GM18907 (cell line): Measurements from ENCODE around the gene DPYD.

Experiments
- ATAC-seq: cut with Tn5 transposase; IDR thresholded peaks from one replicate; pipeline ENCODE4 v1.9.1; 2021; ENCODE audit warnings: mild to moderate bottlenecking, moderate library complexity; ENCODE audit not compliant: unreplicated experiment

DPYD gene

GRCh38 chr1:97314685-97315084 is 606.1 kb downstream of the DPYD start:
- ATAC-seq, result no peak

- ATAC-seq, result no peak
Observed at GRCh38 chr1:97308131-97308530, 612.7 kb downstream of the DPYD start.

GRCh38 chr1:97307568-97307967 is 613.3 kb downstream of the DPYD start:
- no peak for ATAC-seq

GRCh38 chr1:97307151-97307550 is 613.7 kb downstream of the DPYD start:
- ATAC-seq, result no peak

- ATAC-seq, result no peak
Observed at GRCh38 chr1:97306504-97306903, 614.3 kb downstream of the DPYD start.

GRCh38 chr1:97304366-97304765 is 616.5 kb downstream of the DPYD start:
- no peak for ATAC-seq

GRCh38 chr1:97298966-97299365 is 621.9 kb downstream of the DPYD start:
- ATAC-seq, result no peak

GRCh38 chr1:97297611-97298010 is 623.2 kb downstream of the DPYD start:
- no peak for ATAC-seq

GRCh38 chr1:97281962-97282361 is 638.9 kb downstream of the DPYD start:
- ATAC-seq, result no peak

- no peak for ATAC-seq
Observed at GRCh38 chr1:97277891-97278654, 642.8 kb downstream of the DPYD start.

- ATAC-seq, result no peak
Observed at GRCh38 chr1:97271916-97272788, 648.7 kb downstream of the DPYD start.

- no peak for ATAC-seq
Observed at GRCh38 chr1:97270508-97271307, 650.1 kb downstream of the DPYD start.

- ATAC-seq, result no peak
Observed at GRCh38 chr1:97265630-97266029, 655.2 kb downstream of the DPYD start.

GRCh38 chr1:97262842-97263241 is 658.0 kb downstream of the DPYD start:
- no peak for ATAC-seq

GRCh38 chr1:97258597-97258996 is 662.2 kb downstream of the DPYD start:
- ATAC-seq, result no peak

GRCh38 chr1:97254731-97255463 is 665.9 kb downstream of the DPYD start:
- no peak for ATAC-seq

GRCh38 chr1:97252925-97253324 is 667.9 kb downstream of the DPYD start:
- ATAC-seq, result no peak

GRCh38 chr1:97252076-97252475 is 668.8 kb downstream of the DPYD start:
- no peak for ATAC-seq

GRCh38 chr1:97247196-97247595 is 673.6 kb downstream of the DPYD start:
- no peak for ATAC-seq

- ATAC-seq, result no peak
Observed at GRCh38 chr1:97245682-97246081, 675.2 kb downstream of the DPYD start.

- ATAC-seq, result no peak
Observed at GRCh38 chr1:97245026-97245425, 675.8 kb downstream of the DPYD start.
